Prostate gland (tissue), 2 donors: ENCODE data around the gene CDH10. TPM values are rescaled to one million over a fixed set of nuclear protein-coding genes. Genes with fewer than 3 reads are reported as not detected.

ENCODE experiments used
- DNase-seq: peaks from one replicate; pipeline ENCODE4 v3.0.0-alpha.2; 2019; ENCODE audit warnings: low spot score
- H3K27ac ChIP-seq, 2 donors: fragments of 200-600 bp; sonication (generic); 2 replicates each; pipeline ENCODE4 v1.5.1; 2017 to 2019
- H3K27me3 ChIP-seq: fragments of 200-600 bp; sonication (generic); replicated peaks from 2 replicates; pipeline ENCODE4 v1.5.1; 2019; ENCODE audit not compliant: insufficient read depth
- H3K36me3 ChIP-seq, 2 donors: fragments of 200-600 bp; sonication (generic); 1 replicate in 1 of 2; 2 replicates in 1 of 2; pipeline versions ENCODE4 v1.5.1 to v1.8.1; 2017 to 2019
- H3K4me1 ChIP-seq: fragments of 200-600 bp; sonication (generic); replicated peaks from 2 replicates; pipeline ENCODE4 v1.5.1; 2019
- H3K4me3 ChIP-seq, 2 donors: fragments of 200-600 bp; sonication (generic); 2 replicates each; pipeline ENCODE4 v1.5.1; 2017 to 2019
- H3K9me3 ChIP-seq: fragments of 200-600 bp; sonication (generic); 2 replicates; pipeline ENCODE4 v1.5.1; 2017
- POLR2A ChIP-seq: fragments of 450-650 bp; IDR thresholded peaks from one replicate; pipeline ENCODE4 v1.6.1; 2016; ENCODE audit warnings: antibody characterized with exemption, mild to moderate bottlenecking
- POLR2AphosphoS5 ChIP-seq: sonication (generic); formaldehyde crosslinking; IDR thresholded peaks from one replicate; pipeline ENCODE4 v1.6.1; 2017; ENCODE audit warnings: antibody characterized with exemption
- WGBS: methylation state at CpG from one replicate; pipeline ENCODE4 v1.1.5; 2018; 5-methylcytosine and 5-hydroxymethylcytosine counted together
- intact Hi-C: fragments of 100-400 bp; cut with DNase I; formaldehyde crosslinking; loops from one replicate; pipeline ENCODE4 v1.14.2; 2022
- total RNA-seq, 2 donors: library from RNA; depleted of rRNA; stranded (reverse); fragments of >200 nt; gene quantifications; one replicate each; pipeline ENCODE4 v1.1.0, GENCODE V29; 2016
- TF ChIP-seq, protein P1 (sequence below), 4 experiments: fragments of 200-600 bp in 2 of 4; fragments of 450-650 bp in 2 of 4; sonication (generic) in 2 of 4; IDR thresholded peaks; 1 replicate in 3 of 4; 2 replicates in 1 of 4; pipeline ENCODE4 v1.5.1; 2016 to 2019; ENCODE audit warnings: antibody characterized with exemption in 4 of 4, mild to moderate bottlenecking in 2 of 4, moderate library complexity in 2 of 4

The CDH10 gene
- total RNA-seq, 2 donors from 2014 or later: 0.77 to 1.1 TPM

DNA sequence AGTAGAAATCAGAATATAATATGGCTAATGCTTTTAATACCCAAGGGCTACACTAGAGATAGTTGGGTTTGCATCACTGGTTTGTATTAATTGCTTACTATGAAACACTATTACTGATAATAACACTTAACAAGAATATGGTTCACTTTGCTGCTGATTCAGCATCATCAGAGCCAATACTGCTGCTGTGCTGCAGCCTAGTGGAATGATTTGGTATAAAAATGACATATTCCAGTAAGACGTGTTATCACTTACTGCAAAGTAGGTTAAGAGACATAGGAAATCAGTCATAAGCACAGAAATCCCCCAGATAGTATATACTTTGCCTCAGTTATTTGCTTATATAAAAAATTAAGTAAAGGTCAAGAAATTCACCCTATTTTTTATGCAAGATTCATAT, 2.8 kb downstream of the CDH10 start:
- TF ChIP-seq POLR2A: no peak
- TF ChIP-seq, protein P1, sequence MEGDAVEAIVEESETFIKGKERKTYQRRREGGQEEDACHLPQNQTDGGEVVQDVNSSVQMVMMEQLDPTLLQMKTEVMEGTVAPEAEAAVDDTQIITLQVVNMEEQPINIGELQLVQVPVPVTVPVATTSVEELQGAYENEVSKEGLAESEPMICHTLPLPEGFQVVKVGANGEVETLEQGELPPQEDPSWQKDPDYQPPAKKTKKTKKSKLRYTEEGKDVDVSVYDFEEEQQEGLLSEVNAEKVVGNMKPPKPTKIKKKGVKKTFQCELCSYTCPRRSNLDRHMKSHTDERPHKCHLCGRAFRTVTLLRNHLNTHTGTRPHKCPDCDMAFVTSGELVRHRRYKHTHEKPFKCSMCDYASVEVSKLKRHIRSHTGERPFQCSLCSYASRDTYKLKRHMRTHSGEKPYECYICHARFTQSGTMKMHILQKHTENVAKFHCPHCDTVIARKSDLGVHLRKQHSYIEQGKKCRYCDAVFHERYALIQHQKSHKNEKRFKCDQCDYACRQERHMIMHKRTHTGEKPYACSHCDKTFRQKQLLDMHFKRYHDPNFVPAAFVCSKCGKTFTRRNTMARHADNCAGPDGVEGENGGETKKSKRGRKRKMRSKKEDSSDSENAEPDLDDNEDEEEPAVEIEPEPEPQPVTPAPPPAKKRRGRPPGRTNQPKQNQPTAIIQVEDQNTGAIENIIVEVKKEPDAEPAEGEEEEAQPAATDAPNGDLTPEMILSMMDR (IDR thresholded peaks at IDR 0.05): peak in 3 of 4 experiments; percentile 10 to 49 (median 38)

DNA sequence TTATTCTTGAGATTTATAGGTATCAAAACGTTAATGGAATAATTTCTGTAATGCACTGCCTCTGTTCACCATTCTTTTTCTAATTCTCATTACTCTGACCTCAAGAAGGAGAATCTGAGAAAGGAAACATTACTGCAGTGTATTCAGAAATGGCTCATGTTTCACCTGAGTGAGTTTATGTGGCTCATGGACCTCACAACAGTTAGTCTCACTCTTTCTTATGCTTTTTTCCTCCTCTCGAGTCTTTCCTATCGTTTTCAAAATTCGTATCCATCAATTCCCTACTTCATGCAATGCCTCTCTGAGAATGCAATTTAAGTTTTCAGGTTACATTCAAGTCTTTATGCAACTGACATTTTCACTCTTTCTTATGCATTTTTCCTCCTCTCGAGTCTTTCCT, 9.6 kb downstream of the CDH10 start:
- intact Hi-C loops: loop anchor here (10.0 kb wide), 1 partner anchor 370 kb away; no protein-coding TSS in a partner anchor
- 67% methylated on average over 5 of the region's 5 CpGs for WGBS
- Histone ChIP-seq H3K4me1 (no peaks in the 10 kb centered on the region), H3K36me3 (no peaks in the 10 kb centered on the region), H3K27me3 (no peaks in the 10 kb centered on the region), H3K9me3 (no peaks in the 10 kb centered on the region), H3K27ac (no peak overlapping the region), H3K4me3 (no peak overlapping the region)
- TF ChIP-seq POLR2AphosphoS5 (no peak), POLR2A (no peak)
- TF ChIP-seq, protein P1 (IDR thresholded peaks at IDR 0.05): no peak
- DNase-seq: no peak

More for the DNA sequence above, 2.8 kb downstream of the CDH10 start:
- Histone ChIP-seq H3K27me3 (no peaks in the 10 kb centered on the region), H3K36me3 (no peaks in the 10 kb centered on the region), H3K27ac (no peak overlapping the region), H3K4me3 (no peak overlapping the region), H3K9me3 (no peaks in the 10 kb centered on the region), H3K4me1 (no peaks in the 10 kb centered on the region)
- 3% methylated on average over 1 of the region's 1 CpG for WGBS
- DNase-seq: no peak
- intact Hi-C loops: no loop called here

DNA sequence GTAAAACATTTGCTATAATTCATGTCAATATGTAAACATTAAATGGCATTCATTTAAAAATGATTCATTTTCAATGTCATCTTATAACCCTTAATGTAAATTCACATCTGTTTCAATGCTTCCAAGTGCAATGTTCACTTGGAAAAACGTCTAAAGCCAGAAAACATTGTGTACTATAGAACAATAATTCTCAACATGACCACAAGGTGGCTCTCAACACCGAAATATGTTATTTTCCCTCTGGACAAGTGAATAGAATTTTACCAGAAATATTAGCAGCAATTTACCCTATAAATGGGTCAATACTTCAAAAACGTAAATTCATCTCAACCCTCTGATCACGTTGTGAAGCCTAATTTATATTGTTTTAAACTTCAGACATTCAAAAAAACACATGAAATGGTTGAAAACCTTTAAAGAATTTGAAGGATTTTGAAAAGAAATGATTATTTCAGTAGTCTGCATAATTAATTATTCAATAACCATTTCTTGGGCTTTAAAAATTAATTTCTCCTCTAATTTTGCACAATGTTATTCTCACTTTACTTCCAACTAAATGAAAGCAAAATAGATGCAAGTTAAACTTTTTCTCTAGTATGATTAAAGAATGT, 11.0 kb downstream of the CDH10 start:
- DNase-seq: no peak
- Histone ChIP-seq H3K36me3 (no peaks in the 10 kb centered on the region), H3K4me3 (no peak overlapping the region), H3K4me1 (no peaks in the 10 kb centered on the region), H3K9me3 (no peaks in the 10 kb centered on the region), H3K27ac (no peak overlapping the region), H3K27me3 (no peaks in the 10 kb centered on the region)
- WGBS: 6% methylated on average over 4 of the region's 4 CpGs
- TF ChIP-seq POLR2AphosphoS5: no peak
- TF ChIP-seq, protein P1 (IDR thresholded peaks at IDR 0.05): peak in 3 of 4 experiments; percentile 51 to 62 (median 61)
- TF ChIP-seq POLR2A: no peak
- intact Hi-C loops: loop anchor here (10.0 kb wide), 1 partner anchor 371 kb away; no protein-coding TSS in a partner anchor

DNA sequence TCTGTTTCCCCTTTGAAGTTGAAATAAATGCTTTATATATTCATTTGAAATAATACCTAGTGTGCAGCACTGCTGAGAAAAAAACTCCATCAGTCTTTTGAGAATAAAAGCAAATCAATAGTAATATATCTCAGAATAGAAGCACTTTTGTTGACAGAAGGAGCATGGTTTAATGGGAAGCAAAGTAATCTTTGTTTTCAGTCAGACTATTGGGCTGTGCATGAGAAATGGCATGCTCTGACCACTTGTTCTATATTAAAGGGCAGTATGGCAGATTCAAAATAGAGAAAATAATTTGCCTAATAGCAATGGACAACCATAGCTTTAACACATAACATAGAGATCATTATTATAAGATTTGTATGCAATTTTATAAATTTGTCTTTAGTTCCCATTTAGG, 12.4 kb downstream of the CDH10 start:
- no peak overlapping the region for H3K27ac ChIP-seq

More for the DNA sequence above, 12.4 kb downstream of the CDH10 start:
- Histone ChIP-seq H3K36me3 (no peaks in the 10 kb centered on the region), H3K4me1 (no peaks in the 10 kb centered on the region), H3K9me3 (no peaks in the 10 kb centered on the region), H3K4me3 (no peak overlapping the region), H3K27me3 (no peaks in the 10 kb centered on the region)
- TF ChIP-seq, protein P1 (IDR thresholded peaks at IDR 0.05): no peak
- TF ChIP-seq POLR2A: no peak
- no peak for TF ChIP-seq POLR2AphosphoS5
- DNase-seq: no peak
- intact Hi-C loops: loop anchor here (10.0 kb wide), 1 partner anchor 372 kb away; no protein-coding TSS in a partner anchor
